Adrenal gland (tissue), 5 donors: Measurements from ENCODE around the gene CNTN1.

Experiments used
- POLR2A ChIP-seq, 2 donors: fragments of 450-650 bp; IDR thresholded peaks; one replicate each; pipeline ENCODE4 v1.6.1; 2017; ENCODE audit warnings: antibody characterized with exemption in 2 of 2, mild to moderate bottlenecking in 2 of 2, moderate library complexity in 1 of 2
- TF ChIP-seq, protein P1 (sequence below), 6 experiments: fragments of 450-650 bp in 4 of 6; fragments of 200-600 bp in 2 of 6; sonication (generic) in 1 of 6; IDR thresholded peaks; 1 replicate in 5 of 6; 2 replicates in 1 of 6; pipeline versions ENCODE4 v1.5.1 to v1.8.0; 2016 to 2021; ENCODE audit warnings: antibody characterized with exemption in 6 of 6, mild to moderate bottlenecking in 2 of 6, moderate library complexity in 1 of 6
- donor health status: DM: no; HTN: no; CAD: no.

DNA sequence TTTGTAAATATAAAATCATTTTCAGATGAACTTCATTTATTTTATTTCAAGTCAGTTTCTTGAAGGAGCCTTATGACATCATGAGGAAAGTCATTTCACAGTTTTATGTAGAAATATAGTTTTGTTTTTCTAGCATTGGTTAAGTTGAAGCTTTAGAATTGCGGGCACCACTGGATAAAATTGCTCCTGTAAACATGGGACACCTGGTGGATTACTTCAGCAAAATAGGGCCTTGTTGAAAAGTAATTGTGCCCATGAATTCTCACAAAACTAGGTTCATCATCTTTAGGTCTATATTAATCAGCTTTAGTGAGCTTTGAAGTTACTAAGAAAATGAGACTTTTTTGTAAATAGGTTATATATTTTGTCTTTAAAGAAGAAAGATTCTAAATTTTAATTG lies 25.3 kb downstream of the CNTN1 start:
- TF ChIP-seq, protein P1, sequence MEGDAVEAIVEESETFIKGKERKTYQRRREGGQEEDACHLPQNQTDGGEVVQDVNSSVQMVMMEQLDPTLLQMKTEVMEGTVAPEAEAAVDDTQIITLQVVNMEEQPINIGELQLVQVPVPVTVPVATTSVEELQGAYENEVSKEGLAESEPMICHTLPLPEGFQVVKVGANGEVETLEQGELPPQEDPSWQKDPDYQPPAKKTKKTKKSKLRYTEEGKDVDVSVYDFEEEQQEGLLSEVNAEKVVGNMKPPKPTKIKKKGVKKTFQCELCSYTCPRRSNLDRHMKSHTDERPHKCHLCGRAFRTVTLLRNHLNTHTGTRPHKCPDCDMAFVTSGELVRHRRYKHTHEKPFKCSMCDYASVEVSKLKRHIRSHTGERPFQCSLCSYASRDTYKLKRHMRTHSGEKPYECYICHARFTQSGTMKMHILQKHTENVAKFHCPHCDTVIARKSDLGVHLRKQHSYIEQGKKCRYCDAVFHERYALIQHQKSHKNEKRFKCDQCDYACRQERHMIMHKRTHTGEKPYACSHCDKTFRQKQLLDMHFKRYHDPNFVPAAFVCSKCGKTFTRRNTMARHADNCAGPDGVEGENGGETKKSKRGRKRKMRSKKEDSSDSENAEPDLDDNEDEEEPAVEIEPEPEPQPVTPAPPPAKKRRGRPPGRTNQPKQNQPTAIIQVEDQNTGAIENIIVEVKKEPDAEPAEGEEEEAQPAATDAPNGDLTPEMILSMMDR (IDR thresholded peaks at IDR 0.05): no peak
- TF ChIP-seq POLR2A (IDR thresholded peaks at IDR 0.05): no peak
